WI38 (cell line): ENCODE results near the gene CDK5RAP1.
"Not testable (repeated sequence)": the region's sequence is repeated elsewhere in the genome, so short reads cannot be mapped to it uniquely, and the experiment has no call there.

ENCODE experiments used
- H3K4me3 ChIP-seq: 2 replicates; pipeline ENCODE4 v1.5.1; 2011; ENCODE audit warnings: low read depth, mild to moderate bottlenecking, control low read depth, low read length
- CTCF ChIP-seq: IDR thresholded peaks from 2 replicates; pipeline ENCODE4 v1.5.1; 2012; ENCODE audit warnings: low read depth, mild to moderate bottlenecking, control low read depth, low read length

The CDK5RAP1 gene

GRCh38 chr20:33391722-33392415 lies 9.4 kb downstream of the CDK5RAP1 start:
- no peak for TF ChIP-seq CTCF
- H3K4me3 ChIP-seq, result no peak overlapping the region

GRCh38 chr20:33389326-33389725 lies 12.0 kb downstream of the CDK5RAP1 start:
- H3K4me3 ChIP-seq, result not testable (repeated sequence)

- H3K4me3 ChIP-seq, result no peak overlapping the region
- no peak for TF ChIP-seq CTCF
Observed at GRCh38 chr20:33388268-33388667, 13.1 kb downstream of the CDK5RAP1 start.

- no peak for TF ChIP-seq CTCF
- H3K4me3 ChIP-seq, result no peak overlapping the region
Observed at GRCh38 chr20:33387177-33387576, 14.1 kb downstream of the CDK5RAP1 start.

- no peak for TF ChIP-seq CTCF
- no peak overlapping the region for H3K4me3 ChIP-seq
Observed at GRCh38 chr20:33386673-33387072, 14.6 kb downstream of the CDK5RAP1 start.

- no peak for TF ChIP-seq CTCF
- H3K4me3 ChIP-seq, result no peak overlapping the region
Observed at GRCh38 chr20:33377366-33377765, 24.0 kb downstream of the CDK5RAP1 start.

GRCh38 chr20:33373735-33374605 lies 27.3 kb downstream of the CDK5RAP1 start:
- no peak for TF ChIP-seq CTCF
- no peak overlapping the region for H3K4me3 ChIP-seq
